Trophoblast cell (in vitro differentiated cells and primary cell): ENCODE results near the gene KSR1.
"Not testable (repeated sequence)": the region's sequence is repeated elsewhere in the genome, so short reads cannot be mapped to it uniquely, and the experiment has no call there.

Experiments
- DNase-seq, 2 donors: peaks; one replicate each; pipeline ENCODE4 v3.0.0-alpha.2; 2016
- H2AFZ ChIP-seq: 2 replicates; pipeline ENCODE4 v1.6.1; 2013; ENCODE audit warnings: low read length, moderate library complexity, mild to moderate bottlenecking; ENCODE audit not compliant: insufficient read depth, poor library complexity
- H2AK5ac ChIP-seq: 2 replicates; pipeline ENCODE4 v1.6.1; 2013; ENCODE audit warnings: mild to moderate bottlenecking, low read length
- H2BK120ac ChIP-seq: 2 replicates; pipeline ENCODE4 v1.6.1; 2013; ENCODE audit warnings: low read length, mild to moderate bottlenecking, moderate library complexity; ENCODE audit not compliant: insufficient read depth, poor library complexity
- H2BK12ac ChIP-seq: 2 replicates; pipeline ENCODE4 v1.6.1; 2013; ENCODE audit warnings: mild to moderate bottlenecking, low read length, moderate library complexity
- H2BK5ac ChIP-seq: 2 replicates; pipeline ENCODE4 v1.6.1; 2013; ENCODE audit warnings: low read length, low read depth, moderate library complexity, mild to moderate bottlenecking; ENCODE audit not compliant: poor library complexity
- H3K14ac ChIP-seq: 2 replicates; pipeline ENCODE4 v1.6.1; 2013; ENCODE audit warnings: mild to moderate bottlenecking, low read length
- H3K18ac ChIP-seq: 2 replicates; pipeline ENCODE4 v1.6.1; 2013; ENCODE audit warnings: mild to moderate bottlenecking, low read length
- H3K23ac ChIP-seq: 2 replicates; pipeline ENCODE4 v1.6.1; 2013; ENCODE audit warnings: low read length
- H3K27ac ChIP-seq: 2 replicates; pipeline ENCODE4 v1.5.1; 2013; ENCODE audit warnings: low read depth, mild to moderate bottlenecking, inconsistent platforms, low read length, moderate library complexity
- H3K27me3 ChIP-seq: 2 replicates; pipeline ENCODE4 v1.6.1; 2013; ENCODE audit warnings: inconsistent platforms, mild to moderate bottlenecking, low read length, moderate library complexity; ENCODE audit not compliant: insufficient read depth
- H3K36me3 ChIP-seq, 2 experiments: 1 replicate in 1 of 2; 2 replicates in 1 of 2; pipeline ENCODE4 v1.6.1; 2013; ENCODE audit warnings: low read length in 2 of 2, mild to moderate bottlenecking in 2 of 2, moderate library complexity in 1 of 2; ENCODE audit not compliant: insufficient read depth in 2 of 2, control insufficient read depth in 1 of 2
- H3K4ac ChIP-seq: 2 replicates; pipeline ENCODE4 v1.6.1; 2013; ENCODE audit warnings: low read depth, mild to moderate bottlenecking, low read length, moderate library complexity
- H3K4me1 ChIP-seq, 2 experiments: 1 replicate in 1 of 2; 2 replicates in 1 of 2; pipeline ENCODE4 v1.6.1; 2013; ENCODE audit warnings: low read length in 2 of 2, mild to moderate bottlenecking in 2 of 2, moderate library complexity in 1 of 2; ENCODE audit not compliant: insufficient read depth in 2 of 2, control insufficient read depth in 1 of 2
- H3K4me2 ChIP-seq: 2 replicates; pipeline ENCODE4 v1.6.1; 2013; ENCODE audit warnings: inconsistent platforms, mild to moderate bottlenecking, low read length, moderate library complexity
- H3K4me3 ChIP-seq: 2 replicates; pipeline ENCODE4 v1.5.1; 2013; ENCODE audit warnings: mild to moderate bottlenecking, low read depth, low read length, inconsistent platforms
- H3K79me1 ChIP-seq: one replicate; pipeline ENCODE4 v1.6.1; 2013; ENCODE audit warnings: low read length
- H3K79me2 ChIP-seq: 2 replicates; pipeline ENCODE4 v1.6.1; 2013; ENCODE audit warnings: low read length, mild to moderate bottlenecking; ENCODE audit not compliant: control insufficient read depth, insufficient read depth, poor library complexity
- H3K9ac ChIP-seq: 2 replicates; pipeline ENCODE4 v1.6.1; 2013; ENCODE audit warnings: mild to moderate bottlenecking, low read length
- H3K9me3 ChIP-seq: 2 replicates; pipeline ENCODE4 v1.6.1; 2013; ENCODE audit warnings: low read depth, mild to moderate bottlenecking, control low read depth, inconsistent platforms, low read length; ENCODE audit not compliant: insufficient read depth
- H4K12ac ChIP-seq: 2 replicates; pipeline ENCODE4 v1.6.1; 2013; ENCODE audit warnings: low read depth, mild to moderate bottlenecking, low read length, moderate library complexity
- H4K8ac ChIP-seq: 2 replicates; pipeline ENCODE4 v1.6.1; 2013; ENCODE audit warnings: low read depth, mild to moderate bottlenecking, low read length, moderate library complexity
- H4K91ac ChIP-seq: one replicate; pipeline ENCODE4 v1.6.1; 2013; ENCODE audit warnings: low read depth, mild to moderate bottlenecking, low read length, moderate library complexity
- WGBS: extraction: QIAGEN DNeasy Blood & Tissue Kit; methylation state at CpG from one replicate; pipeline ENCODE4 v1.1.7; 2013; ENCODE audit warnings: missing lambda C conversion rate; ENCODE audit not compliant: insufficient read length, insufficient coverage; ENCODE audit errors: extremely low coverage; 5-methylcytosine and 5-hydroxymethylcytosine counted together

Gene KSR1

DNA sequence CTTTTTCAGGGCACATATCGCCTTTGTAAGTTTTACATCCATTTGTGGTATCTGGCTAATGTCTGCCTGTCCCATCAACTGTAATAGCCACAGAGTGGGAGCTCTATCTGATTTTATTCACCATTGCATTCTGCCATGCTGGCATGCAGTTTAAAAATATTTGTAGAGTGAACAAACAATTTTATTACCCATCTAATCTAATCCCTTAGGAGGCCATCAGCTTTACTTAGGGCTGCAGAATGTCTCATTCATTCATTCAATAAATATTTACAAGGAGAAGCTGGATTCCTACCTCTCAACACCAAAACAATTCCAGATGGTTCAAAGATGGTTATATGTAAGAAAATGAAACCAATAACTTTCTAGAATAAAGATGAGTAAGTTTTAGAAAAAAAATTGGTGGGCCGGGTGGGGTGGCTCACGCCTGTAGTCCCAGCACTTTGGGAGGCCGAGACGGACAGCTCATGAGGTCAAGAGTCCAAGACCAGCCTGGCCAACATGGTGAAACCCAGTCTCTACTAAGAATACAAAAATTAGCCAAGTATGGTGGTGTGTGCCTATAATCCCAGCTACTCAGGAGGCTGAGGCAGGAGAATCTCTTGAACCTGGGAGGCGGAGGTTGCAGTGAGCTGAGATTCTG is 20.7 kb upstream of the KSR1 start:
- not testable (repeated sequence) for H4K12ac ChIP-seq, H2AK5ac ChIP-seq, H3K4me3 ChIP-seq, H4K91ac ChIP-seq, H3K9me3 ChIP-seq, H3K23ac ChIP-seq, H2BK12ac ChIP-seq, H3K4me1 ChIP-seq, H2BK120ac ChIP-seq, H3K4me2 ChIP-seq, H3K79me2 ChIP-seq, DNase-seq, H4K8ac ChIP-seq, H3K27ac ChIP-seq, H3K18ac ChIP-seq, H3K27me3 ChIP-seq, H3K79me1 ChIP-seq, H3K4ac ChIP-seq, H3K9ac ChIP-seq, H3K14ac ChIP-seq, H2BK5ac ChIP-seq, H3K36me3 ChIP-seq, H2AFZ ChIP-seq
- WGBS = no CpG with 5 or more reads among the region's 6 CpGs

- Histone ChIP-seq H3K9me3 (no peaks in the 10 kb centered on the region), H3K4ac (no peak overlapping the region), H3K4me1 (no peaks in the 10 kb centered on the region), H2BK5ac (no peak overlapping the region), H4K8ac (no peak overlapping the region), H3K9ac (no peak overlapping the region), H3K36me3 (no peaks in the 10 kb centered on the region), H3K18ac (no peak overlapping the region), H4K91ac (no peak overlapping the region), H2AFZ (no peak overlapping the region), H3K79me1 (no peaks in the 10 kb centered on the region), H3K79me2 (no peaks in the 10 kb centered on the region), H2AK5ac (no peak overlapping the region), H2BK120ac (no peak overlapping the region), H3K4me2 (no peak overlapping the region), H3K14ac (no peak overlapping the region), H3K27ac (no peak overlapping the region), H4K12ac (no peak overlapping the region), H3K27me3 (no peaks in the 10 kb centered on the region), H3K4me3 (no peak overlapping the region), H2BK12ac (no peak overlapping the region), H3K23ac (no peak overlapping the region)
- WGBS = no CpG with 5 or more reads among the region's 10 CpGs
- peak in 1 of 2 donors; percentile 21 for DNase-seq
These were observed 17.8 kb upstream of the KSR1 start for GRCh38 chr17:27438348-27438998.

- Histone ChIP-seq H4K8ac (no peak overlapping the region), H4K91ac (no peak overlapping the region), H3K79me2 (no peaks in the 10 kb centered on the region), H3K4me2 (no peak overlapping the region), H3K4me1 (no peaks in the 10 kb centered on the region), H3K9me3 (no peaks in the 10 kb centered on the region), H4K12ac (no peak overlapping the region), H3K27me3 (no peaks in the 10 kb centered on the region), H2AFZ (no peak overlapping the region), H2BK120ac (no peak overlapping the region), H3K23ac (no peak overlapping the region), H3K14ac (no peak overlapping the region), H3K18ac (no peak overlapping the region), H2AK5ac (no peak overlapping the region), H3K4me3 (no peak overlapping the region), H3K79me1 (no peaks in the 10 kb centered on the region), H3K4ac (no peak overlapping the region), H3K9ac (no peak overlapping the region), H3K27ac (no peak overlapping the region), H2BK12ac (no peak overlapping the region), H3K36me3 (no peaks in the 10 kb centered on the region), H2BK5ac (no peak overlapping the region)
- no peak for DNase-seq
- no CpG with 5 or more reads among the region's 4 CpGs for WGBS
These were observed 16.9 kb upstream of the KSR1 start for GRCh38 chr17:27439342-27439741.

- Histone ChIP-seq H3K27ac (no peak overlapping the region), H4K8ac (no peak overlapping the region), H3K14ac (no peak overlapping the region), H3K9ac (no peak overlapping the region), H3K4me1 (no peaks in the 10 kb centered on the region), H2BK12ac (no peak overlapping the region), H3K36me3 (no peaks in the 10 kb centered on the region), H2BK5ac (no peak overlapping the region), H3K4me3 (no peak overlapping the region), H3K79me2 (no peaks in the 10 kb centered on the region), H3K18ac (no peak overlapping the region), H2AFZ (no peak overlapping the region), H3K79me1 (no peaks in the 10 kb centered on the region), H4K12ac (no peak overlapping the region), H4K91ac (no peak overlapping the region), H3K27me3 (no peaks in the 10 kb centered on the region), H3K23ac (no peak overlapping the region), H3K4me2 (no peak overlapping the region), H2AK5ac (no peak overlapping the region), H3K9me3 (peaks cover 2% of the 10 kb centered on the region), H2BK120ac (no peak overlapping the region), H3K4ac (no peak overlapping the region)
- WGBS = no CpG with 5 or more reads among the region's 5 CpGs
- no peak for DNase-seq
These were observed 13.5 kb upstream of the KSR1 start for GRCh38 chr17:27442702-27443101.
